Measurements from ENCODE around the gene CFAP58.

Gene CFAP58

GRCh38 chr10:104321226-104321625, 32.4 kb upstream of the CFAP58 start:
- DNase-seq (ENCODE audit: extremely low read depth in 1 of 2, low read depth in 1 of 2) = no peak

DNA sequence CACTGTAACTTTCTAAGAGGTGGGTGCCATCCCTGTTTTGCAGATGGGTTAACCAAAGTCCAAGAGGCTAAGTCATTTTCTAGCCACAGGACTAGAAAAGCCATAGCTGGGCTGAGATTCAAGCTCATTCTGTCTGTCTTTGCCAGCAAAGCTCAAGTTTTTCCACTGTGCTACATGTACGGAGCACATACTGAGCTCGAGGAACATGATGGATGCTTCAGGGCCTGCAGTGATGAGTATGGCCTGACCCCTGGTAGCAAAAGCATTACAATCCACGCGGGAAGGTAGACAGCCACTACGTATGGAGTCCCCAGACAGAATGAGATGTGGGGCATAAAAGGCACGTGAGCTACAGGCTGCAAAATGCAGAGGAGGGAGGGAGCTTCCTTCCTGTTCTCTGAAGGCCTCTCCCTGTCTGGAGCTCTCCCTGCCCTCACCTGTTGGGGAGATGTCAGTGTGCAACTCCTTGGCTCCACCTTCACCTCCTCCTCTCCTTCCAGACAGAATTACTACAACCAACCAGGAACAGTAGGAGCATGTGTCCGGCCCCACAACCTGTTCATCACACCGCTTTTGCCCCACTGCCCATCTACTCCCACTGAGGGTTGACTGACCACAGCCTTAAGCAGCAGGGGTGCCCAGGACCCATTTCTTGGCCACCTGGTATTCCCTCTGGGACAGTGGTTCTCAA, 31.8 kb upstream of the CFAP58 start:
- DNase-seq (ENCODE audit: extremely low read depth in 1 of 2, low read depth in 1 of 2) = no peak

DNA sequence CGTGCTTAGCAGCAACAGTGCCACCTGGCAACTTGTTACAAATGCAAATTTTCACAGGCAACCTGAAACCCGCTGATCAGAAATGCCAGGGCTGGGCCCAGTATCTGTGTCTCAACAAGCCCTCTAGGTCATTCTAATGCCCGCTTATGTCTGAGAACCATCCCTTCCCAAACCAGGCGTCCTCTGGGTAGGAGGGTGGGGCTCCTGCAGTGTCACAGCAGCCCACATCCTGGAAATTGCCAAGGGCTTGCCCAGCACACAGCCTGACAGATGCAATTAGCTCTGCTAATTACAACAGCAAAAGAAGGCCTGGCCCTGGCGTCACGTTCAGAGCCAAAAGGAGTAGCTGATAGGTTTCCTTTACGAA, 31.2 kb upstream of the CFAP58 start:
- DNase-seq (ENCODE audit: extremely low read depth in 1 of 2, low read depth in 1 of 2) = no peak

DNA sequence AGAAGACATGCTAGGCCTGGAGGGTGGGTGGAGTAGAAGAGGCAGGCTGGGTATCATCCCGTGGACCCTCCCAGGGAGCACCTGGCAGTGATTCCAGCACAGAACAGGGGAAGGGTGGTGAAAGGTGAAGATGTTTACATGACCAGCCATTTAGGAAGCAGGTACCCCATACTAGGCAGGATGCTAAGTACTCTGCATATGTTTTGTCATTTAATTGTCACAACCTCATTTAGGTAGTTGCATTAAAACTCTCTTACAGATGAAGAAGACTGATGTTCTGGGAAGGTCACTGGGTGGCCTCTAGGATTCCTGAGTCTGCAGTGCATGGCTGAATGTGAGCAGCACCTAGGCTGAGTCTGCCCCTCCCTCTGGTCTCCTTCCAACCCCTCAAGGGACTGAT, 30.5 kb upstream of the CFAP58 start:
- no peak for DNase-seq (ENCODE audit: extremely low read depth in 1 of 2, low read depth in 1 of 2)

GRCh38 chr10:104323760-104324201, 29.9 kb upstream of the CFAP58 start:
- no peak for DNase-seq (ENCODE audit: extremely low read depth in 1 of 2, low read depth in 1 of 2)

DNA sequence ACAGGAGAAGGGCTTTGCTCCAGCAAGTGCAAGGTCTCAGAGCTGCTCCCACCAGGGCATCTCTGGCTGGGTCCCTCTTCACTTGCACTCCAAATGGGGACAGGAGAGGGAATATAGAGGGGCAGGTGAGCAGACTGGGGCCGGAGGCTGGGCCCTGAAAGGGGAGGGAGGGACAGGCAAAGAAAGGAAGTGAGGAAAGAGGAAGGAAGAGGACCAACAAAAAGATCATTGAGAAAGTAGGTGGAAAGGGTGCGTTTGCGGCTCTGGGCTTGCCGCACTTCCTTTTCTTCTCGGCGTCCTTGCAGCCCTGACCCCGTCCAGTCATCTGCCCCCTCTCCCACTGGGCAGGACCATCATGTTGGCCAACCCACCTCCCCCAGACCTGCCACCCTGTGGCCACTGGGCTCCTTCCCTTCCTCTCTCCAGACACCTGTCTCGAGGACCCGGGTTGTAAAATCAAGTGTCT, 29.4 kb upstream of the CFAP58 start:
- no peak for DNase-seq (ENCODE audit: extremely low read depth in 1 of 2, low read depth in 1 of 2)

GRCh38 chr10:104324931-104325330, 28.7 kb upstream of the CFAP58 start:
- DNase-seq (ENCODE audit: extremely low read depth in 1 of 2, low read depth in 1 of 2) = no peak

- DNase-seq (ENCODE audit: extremely low read depth in 1 of 2, low read depth in 1 of 2) = no peak
These were observed 27.9 kb upstream of the CFAP58 start for GRCh38 chr10:104325436-104326435.

GRCh38 chr10:104326991-104327610, 26.5 kb upstream of the CFAP58 start:
- DNase-seq (ENCODE audit: extremely low read depth in 1 of 2, low read depth in 1 of 2) = no peak

GRCh38 chr10:104327745-104328645, 25.6 kb upstream of the CFAP58 start:
- DNase-seq (ENCODE audit: extremely low read depth in 1 of 2, low read depth in 1 of 2) = no peak

GRCh38 chr10:104328646-104328895, 25.1 kb upstream of the CFAP58 start:
- no peak for DNase-seq (ENCODE audit: extremely low read depth in 1 of 2, low read depth in 1 of 2)

DNA sequence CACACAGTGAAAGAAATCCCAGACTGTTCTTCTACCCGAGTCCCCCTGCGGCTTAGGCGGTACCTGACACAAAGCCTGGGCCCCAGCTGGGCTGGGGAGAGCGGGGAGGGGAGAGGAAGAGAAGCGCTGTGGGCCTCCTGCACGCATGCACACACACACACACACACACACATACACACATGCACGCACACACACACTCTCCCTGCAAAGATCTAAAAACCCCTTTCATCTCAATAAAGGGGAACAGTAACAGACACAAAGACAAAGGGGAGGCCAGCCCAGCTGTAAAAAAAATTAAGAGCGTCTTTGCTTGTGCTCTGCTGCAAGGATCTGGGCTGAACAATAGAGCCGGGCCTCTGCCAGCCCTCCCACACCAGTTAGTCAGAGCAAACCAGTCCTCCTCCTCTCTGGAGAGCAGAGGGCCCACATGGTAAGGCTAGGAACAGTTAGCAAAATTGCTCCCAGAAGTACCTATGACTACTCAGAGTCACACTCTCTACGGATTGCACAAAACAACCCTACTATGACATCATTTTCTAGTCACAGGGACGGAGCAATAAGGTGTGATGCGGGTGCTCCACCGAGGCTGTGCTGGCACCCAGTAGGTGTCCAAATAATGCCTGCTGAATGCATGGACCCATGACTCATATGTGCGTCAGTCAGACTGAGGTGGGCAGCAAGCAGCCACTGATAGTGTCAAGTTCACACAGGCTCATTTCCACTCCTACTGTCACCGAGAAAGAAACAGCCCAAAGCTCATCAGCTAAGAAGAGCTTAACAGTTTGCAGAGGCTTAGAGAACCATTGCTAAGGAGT, 24.5 kb upstream of the CFAP58 start:
- peak; percentile 27 to 70 for DNase-seq (ENCODE audit: extremely low read depth in 1 of 2, low read depth in 1 of 2)

DNA sequence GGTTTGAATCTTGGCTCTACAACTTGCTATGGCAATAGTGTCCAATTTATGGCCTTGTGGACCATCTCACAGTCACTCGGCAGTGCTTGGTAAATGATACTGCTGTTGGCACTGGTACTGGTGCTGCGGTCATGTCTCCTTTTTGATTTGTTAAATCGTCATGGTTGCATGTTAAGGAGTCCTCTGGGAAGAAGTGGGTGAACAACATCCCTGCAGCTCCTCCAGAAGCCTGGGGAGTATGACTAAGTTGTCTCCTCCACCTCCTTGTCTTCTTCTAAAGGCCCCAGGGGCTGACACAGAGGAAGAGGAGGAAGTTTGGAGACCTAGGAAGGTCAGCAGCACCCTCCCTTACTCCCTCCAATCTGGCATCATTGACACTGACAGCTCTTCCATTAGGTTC, 23.9 kb upstream of the CFAP58 start:
- no peak for DNase-seq (ENCODE audit: extremely low read depth in 1 of 2, low read depth in 1 of 2)

DNA sequence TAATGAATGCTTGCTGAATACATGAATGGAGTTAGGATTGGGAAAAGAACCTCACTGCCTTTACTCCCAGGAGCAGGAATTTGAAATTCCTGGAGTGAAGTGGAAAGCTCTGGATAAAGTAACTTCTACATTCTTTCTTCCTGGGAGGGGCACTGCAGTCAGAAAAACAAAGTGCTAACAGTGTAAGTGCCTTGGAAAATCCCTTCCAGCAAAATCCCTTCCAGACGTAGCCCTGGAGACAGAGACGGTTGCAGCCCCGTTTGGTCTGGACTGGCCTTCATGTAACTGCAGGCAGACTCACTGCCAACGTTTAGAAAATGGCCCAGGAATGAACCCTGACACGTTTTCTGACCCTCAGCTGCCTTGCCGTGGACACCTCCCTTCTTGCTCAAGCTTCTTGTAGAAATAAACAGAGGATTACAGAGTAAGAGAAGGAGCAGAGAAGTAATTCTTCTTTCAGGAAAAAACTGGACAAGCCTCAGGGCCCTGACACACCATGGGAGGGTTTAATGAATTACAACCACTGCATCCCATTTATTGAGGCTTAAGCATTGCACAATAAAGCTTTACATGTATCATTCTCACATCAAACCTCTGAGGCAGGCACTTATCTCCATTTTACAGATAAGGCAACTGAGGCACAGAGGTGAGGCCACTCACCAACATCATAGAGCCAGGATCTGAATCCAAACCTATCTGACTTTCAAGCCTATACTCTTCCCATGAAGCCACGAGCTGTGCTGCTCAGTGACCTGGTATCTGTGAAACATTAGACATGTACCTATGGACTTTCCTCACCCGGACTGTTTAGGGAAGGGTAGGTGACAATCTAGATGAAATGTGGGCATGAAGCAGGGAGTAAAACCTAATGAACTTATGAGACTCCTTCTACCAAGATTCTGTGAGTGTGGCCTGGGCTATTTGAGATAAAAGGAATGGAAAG, 23.2 kb upstream of the CFAP58 start:
- no peak for DNase-seq (ENCODE audit: extremely low read depth in 1 of 2, low read depth in 1 of 2)

GRCh38 chr10:104331208-104331838, 22.3 kb upstream of the CFAP58 start:
- DNase-seq (ENCODE audit: extremely low read depth in 1 of 2, low read depth in 1 of 2) = no peak

DNA sequence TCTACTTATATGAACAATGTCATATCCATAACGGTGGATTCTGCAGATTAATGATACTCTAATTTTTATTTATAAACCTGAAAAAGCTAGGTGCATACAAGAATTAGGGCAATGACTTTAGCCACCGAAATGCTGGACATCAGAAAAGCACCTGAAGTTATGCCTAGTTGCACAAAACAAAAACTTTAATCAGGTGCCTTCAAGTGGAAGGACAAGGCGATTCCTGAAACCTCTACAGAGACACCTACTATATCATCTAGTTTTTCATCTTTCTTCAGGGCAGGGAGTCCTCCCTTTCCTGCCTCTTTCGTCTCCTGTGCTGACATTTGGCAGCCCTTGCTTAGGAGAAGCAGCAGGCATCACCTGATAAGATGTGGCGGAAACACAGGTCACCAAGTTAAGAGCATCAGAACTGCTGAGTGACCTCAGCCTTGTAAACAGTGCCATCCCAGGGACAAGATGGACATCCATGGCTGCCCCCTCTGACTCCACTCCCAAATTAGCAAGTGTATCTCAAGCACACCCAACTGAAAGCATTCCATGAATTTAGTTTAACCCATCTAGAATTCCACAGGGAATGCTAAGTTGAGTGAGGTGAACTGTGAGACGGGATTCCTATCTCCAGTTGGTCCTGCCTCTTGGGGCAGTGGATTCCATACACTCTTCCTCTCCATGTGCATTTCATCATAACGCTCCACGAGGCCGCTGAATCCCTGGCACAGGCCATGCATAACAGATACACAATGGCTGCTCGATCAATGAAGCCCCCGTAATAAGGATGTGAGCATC, 21.2 kb upstream of the CFAP58 start:
- no peak for DNase-seq (ENCODE audit: extremely low read depth in 1 of 2, low read depth in 1 of 2)

DNA sequence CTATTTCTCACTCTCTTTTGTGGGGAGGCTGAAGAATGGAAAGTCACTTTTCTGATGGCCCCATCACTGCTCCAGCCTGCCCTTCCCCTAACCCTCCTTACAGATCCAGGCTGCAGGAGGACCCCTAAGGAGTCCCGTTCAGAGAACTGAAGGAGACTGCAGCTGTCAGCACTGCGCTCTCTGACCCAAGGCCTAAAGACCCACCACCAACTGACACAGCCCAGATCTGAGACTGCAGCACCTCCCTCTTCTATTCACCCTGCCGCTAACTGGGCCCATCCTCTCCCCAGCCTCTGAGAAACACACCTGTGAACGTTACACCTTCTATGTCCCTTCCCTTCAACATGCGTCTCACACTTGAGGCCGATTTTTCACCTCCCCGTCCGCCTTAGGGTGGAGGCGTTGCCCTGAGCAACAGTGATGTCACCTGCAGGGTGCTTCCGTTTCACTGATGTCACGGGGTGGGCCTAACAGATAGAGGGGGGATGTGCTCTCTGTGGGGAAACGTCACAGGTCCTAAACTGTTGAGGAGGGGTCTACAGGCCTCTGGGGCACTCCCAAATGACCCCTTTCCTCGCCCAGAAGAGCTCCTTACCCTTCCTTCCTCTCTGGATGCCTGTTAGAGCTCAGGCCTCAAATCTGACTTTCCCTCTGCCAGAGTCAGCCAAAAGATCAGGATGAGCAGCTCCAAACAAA, 20.5 kb upstream of the CFAP58 start:
- DNase-seq (ENCODE audit: extremely low read depth in 1 of 2, low read depth in 1 of 2) = peak; percentile 44 to 82

Measured in activated CD8-positive, alpha-beta memory T cell treated with anti-CD3 and anti-CD28 coated beads for 1 hour (primary cell).